Measurements from ENCODE around the gene ZBTB7B.

ZBTB7B gene

DNA sequence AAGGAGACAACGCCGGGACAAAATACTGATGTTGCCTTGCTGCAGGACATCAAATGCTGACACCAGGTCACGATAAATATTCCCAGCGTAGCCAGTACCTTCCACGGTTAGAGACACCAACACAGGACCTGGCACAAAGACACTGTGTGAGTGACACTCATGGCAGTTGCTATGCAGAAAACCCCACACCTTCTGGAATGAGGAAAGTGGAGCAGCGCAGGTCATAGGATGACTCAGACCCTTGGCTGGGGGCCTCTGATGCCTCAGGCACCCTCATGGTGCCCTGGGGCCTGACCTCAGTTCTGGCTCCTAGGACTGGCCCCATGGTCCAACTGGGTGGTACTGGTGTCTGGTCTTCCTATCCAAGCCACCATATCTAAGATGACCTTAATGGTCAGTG lies 24.0 kb downstream of the ZBTB7B start (continued):
- TF ChIP-seq ZNF521 (tag by site-specific recombination; IDR thresholded peaks at IDR 0.05): no peak
- TF ChIP-seq ZSCAN30 (tag by site-specific recombination; IDR thresholded peaks at IDR 0.05): no peak
- TF ChIP-seq ZNF571 (tag by site-specific recombination; IDR thresholded peaks at IDR 0.05): no peak
- TF ChIP-seq GLI4 (tag by site-specific recombination; IDR thresholded peaks at IDR 0.05): no peak

DNA sequence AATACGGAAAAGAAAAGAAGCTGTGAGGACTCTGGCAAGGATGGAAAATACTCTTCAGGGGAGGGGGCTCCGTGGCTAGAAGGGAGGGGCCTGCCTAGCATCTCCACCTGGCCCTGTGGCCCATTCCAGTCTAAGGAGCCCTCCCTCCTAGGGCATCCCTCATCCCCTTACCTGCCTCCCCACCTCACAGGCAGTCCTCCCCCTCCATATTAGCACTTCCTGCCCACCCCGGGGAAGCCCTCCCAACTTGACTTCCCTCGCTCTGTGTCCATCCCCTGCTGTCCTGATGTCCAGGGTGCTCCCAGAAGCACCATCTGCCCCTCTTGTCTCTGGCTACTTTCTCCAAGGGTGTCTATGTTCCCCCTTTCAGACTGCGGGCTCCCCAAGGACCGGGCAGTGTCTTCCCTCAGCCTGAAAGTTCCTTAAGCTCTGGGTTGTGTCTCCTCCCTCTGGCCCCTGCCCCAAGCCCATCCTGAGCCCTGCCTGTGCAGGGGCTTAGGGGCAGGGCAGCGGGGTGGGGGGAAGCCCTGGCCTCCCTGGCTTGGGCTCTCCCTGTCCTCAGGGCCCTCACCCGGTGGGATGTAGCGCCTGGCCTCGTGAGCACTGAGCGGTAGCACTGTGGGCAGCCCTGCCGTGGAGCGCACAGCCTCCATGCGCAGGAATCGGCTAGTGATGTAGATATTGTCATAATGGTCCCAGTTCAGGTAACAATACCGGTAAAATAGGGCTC lies 27.1 kb downstream of the ZBTB7B start:
- ChIA-PET CTCF (interaction anchor here (0.7 to 1.4 kb wide), 5 partner anchors 8 to 143 kb away, joined by 3 to 6 read pairs (median 4); partner anchors contain the start of genes FLAD1 and KRTCAP2), POLR2A (interaction anchor here (1.3 kb wide), 1 partner anchor 36 kb away, joined by 3 read pairs; no protein-coding TSS in a partner anchor)

DNA sequence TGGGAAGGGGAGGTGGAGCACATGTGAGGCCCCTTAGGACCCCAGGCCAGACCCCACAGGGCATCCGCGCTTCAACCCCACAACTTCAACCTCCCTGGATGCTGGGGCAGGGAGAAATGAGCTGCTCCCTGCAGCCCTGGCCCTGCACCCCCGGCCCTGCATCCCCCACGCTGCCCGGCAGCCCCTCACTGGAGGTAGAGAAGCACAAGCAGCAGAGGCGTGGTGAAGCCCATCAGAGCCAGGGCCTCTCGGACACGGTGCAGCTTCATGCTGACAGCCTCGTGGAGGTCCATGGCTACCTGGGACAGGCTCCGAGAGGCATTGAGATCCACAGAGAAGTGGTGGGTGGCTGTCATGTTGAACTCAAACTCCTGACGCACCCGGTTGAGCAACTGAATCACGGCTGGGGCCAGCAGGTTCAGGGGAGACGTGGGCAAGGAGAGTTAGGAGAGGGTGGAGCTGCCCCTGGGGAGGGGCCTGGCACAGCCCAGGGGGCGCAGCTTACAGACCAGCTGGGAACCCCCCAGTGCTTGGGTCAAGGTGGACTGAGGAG lies 27.7 kb downstream of the ZBTB7B start:
- ChIA-PET CTCF (interaction anchor here (0.7 to 1.3 kb wide), 4 partner anchors 9 to 14 kb away, joined by 4 to 6 read pairs (median 4); no protein-coding TSS in a partner anchor), POLR2A (interaction anchor here (1.3 kb wide), 1 partner anchor 13 kb away, joined by 3 read pairs; no protein-coding TSS in a partner anchor)
- Histone ChIP-seq H3K36me3 (ENCODE audit: control insufficient read depth in 2 of 2, insufficient read depth in 1 of 2, low read length in 2 of 2) (no peaks in the 10 kb centered on the region), H3K27ac (ENCODE audit: extremely low read depth, low read depth, low read length) (no peak overlapping the region), H3K9me3 (ENCODE audit: control insufficient read depth, insufficient read depth, low read depth, low read length) (no peaks in the 10 kb centered on the region), H3K4me3 (ENCODE audit: low read depth, low read length) (no peak overlapping the region), H3K4me1 (ENCODE audit: control insufficient read depth, insufficient read depth, low read length) (no peaks in the 10 kb centered on the region)
- TF ChIP-seq ZNF292 (tag by site-specific recombination; IDR thresholded peaks at IDR 0.05; ENCODE audit: borderline replicate concordance, low read depth) (no peak), ZNF341 (tag by site-specific recombination; IDR thresholded peaks at IDR 0.05; ENCODE audit: low read depth) (peak; percentile 59)

More for the DNA sequence above, 27.1 kb downstream of the ZBTB7B start:
- Histone ChIP-seq H3K4me3 (ENCODE audit: low read depth, low read length) (no peak overlapping the region), H3K4me1 (ENCODE audit: control insufficient read depth, insufficient read depth, low read length) (no peaks in the 10 kb centered on the region), H3K9me3 (ENCODE audit: control insufficient read depth, insufficient read depth, low read depth, low read length) (no peaks in the 10 kb centered on the region), H3K27ac (ENCODE audit: extremely low read depth, low read depth, low read length) (no peak overlapping the region), H3K36me3 (ENCODE audit: control insufficient read depth in 2 of 2, insufficient read depth in 1 of 2, low read length in 2 of 2) (no peaks in the 10 kb centered on the region)
- TF ChIP-seq, protein P1, sequence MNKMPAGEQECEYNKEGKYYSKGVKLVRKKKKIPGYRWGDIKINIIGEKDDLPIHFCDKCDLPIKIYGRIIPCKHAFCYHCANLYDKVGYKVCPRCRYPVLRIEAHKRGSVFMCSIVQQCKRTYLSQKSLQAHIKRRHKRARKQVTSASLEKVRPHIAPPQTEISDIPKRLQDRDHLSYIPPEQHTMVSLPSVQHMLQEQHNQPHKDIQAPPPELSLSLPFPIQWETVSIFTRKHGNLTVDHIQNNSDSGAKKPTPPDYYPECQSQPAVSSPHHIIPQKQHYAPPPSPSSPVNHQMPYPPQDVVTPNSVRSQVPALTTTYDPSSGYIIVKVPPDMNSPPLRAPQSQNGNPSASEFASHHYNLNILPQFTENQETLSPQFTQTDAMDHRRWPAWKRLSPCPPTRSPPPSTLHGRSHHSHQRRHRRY (tag by site-specific recombination; IDR thresholded peaks at IDR 0.05): no peak
- TF ChIP-seq, protein P2, sequence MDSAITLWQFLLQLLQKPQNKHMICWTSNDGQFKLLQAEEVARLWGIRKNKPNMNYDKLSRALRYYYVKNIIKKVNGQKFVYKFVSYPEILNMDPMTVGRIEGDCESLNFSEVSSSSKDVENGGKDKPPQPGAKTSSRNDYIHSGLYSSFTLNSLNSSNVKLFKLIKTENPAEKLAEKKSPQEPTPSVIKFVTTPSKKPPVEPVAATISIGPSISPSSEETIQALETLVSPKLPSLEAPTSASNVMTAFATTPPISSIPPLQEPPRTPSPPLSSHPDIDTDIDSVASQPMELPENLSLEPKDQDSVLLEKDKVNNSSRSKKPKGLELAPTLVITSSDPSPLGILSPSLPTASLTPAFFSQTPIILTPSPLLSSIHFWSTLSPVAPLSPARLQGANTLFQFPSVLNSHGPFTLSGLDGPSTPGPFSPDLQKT (IDR thresholded peaks at IDR 0.05; ENCODE audit: borderline replicate concordance, low read depth, low read length): no peak
- TF ChIP-seq ZNF184 (tag by site-specific recombination; IDR thresholded peaks at IDR 0.05) (no peak), ZBTB1 (tag by site-specific recombination; IDR thresholded peaks at IDR 0.05) (no peak), ZFP41 (tag by site-specific recombination; IDR thresholded peaks at IDR 0.05; ENCODE audit: borderline replicate concordance) (no peak), ZNF544 (tag by site-specific recombination; IDR thresholded peaks at IDR 0.05) (no peak)
- TF ChIP-seq, protein P3, sequence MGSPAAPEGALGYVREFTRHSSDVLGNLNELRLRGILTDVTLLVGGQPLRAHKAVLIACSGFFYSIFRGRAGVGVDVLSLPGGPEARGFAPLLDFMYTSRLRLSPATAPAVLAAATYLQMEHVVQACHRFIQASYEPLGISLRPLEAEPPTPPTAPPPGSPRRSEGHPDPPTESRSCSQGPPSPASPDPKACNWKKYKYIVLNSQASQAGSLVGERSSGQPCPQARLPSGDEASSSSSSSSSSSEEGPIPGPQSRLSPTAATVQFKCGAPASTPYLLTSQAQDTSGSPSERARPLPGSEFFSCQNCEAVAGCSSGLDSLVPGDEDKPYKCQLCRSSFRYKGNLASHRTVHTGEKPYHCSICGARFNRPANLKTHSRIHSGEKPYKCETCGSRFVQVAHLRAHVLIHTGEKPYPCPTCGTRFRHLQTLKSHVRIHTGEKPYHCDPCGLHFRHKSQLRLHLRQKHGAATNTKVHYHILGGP (tag by site-specific recombination; IDR thresholded peaks at IDR 0.05): no peak

DNA sequence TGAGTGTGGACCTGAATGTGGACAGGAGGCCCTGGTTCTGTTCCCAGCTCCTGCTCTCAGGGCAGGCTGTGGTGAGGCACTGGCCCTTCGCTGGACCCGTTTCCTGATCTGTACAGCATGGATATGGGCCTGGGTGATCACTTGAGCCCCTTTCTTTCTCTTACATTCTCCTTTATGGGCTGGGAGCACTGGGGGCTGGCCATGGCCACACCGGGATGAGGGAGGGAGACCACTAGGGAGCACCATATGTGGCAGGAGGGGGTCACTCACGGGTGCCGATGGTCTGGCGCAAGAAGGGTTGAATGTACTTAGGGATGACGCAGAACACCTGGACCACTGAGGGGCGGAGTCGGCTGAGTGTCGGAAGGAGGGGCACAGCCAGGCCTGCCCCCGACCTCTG lies 28.3 kb downstream of the ZBTB7B start:
- Histone ChIP-seq H3K9me3 (ENCODE audit: control insufficient read depth, insufficient read depth, low read depth, low read length) (no peaks in the 10 kb centered on the region), H3K36me3 (ENCODE audit: control insufficient read depth in 2 of 2, insufficient read depth in 1 of 2, low read length in 2 of 2) (no peaks in the 10 kb centered on the region), H3K4me1 (ENCODE audit: control insufficient read depth, insufficient read depth, low read length) (no peaks in the 10 kb centered on the region), H3K27ac (ENCODE audit: extremely low read depth, low read depth, low read length) (no peak overlapping the region), H3K4me3 (ENCODE audit: low read depth, low read length) (no peak overlapping the region)
- ChIA-PET POLR2A (interaction anchor here (1.3 kb wide), 1 partner anchor 13 kb away, joined by 3 read pairs; no protein-coding TSS in a partner anchor), CTCF (interaction anchor here (1.0 to 1.3 kb wide), 2 partner anchors 13 to 14 kb away, joined by 4 to 6 read pairs; no protein-coding TSS in a partner anchor)
- TF ChIP-seq ZFP37 (tag by site-specific recombination; IDR thresholded peaks at IDR 0.05) (no peak), ZNF423 (tag by site-specific recombination; IDR thresholded peaks at IDR 0.05) (no peak), SP7 (tag by site-specific recombination; IDR thresholded peaks at IDR 0.05) (no peak), ZNF658 (tag by site-specific recombination; IDR thresholded peaks at IDR 0.05) (no peak), ZNF335 (tag by site-specific recombination; conservative IDR thresholded peaks at IDR 0.05) (no peak), KLF9 (tag by site-specific recombination; IDR thresholded peaks at IDR 0.05; ENCODE audit: low read depth) (no peak), ZXDB (tag by site-specific recombination; IDR thresholded peaks at IDR 0.05) (no peak), ZNF670 (tag by site-specific recombination; IDR thresholded peaks at IDR 0.05; ENCODE audit: low read depth) (no peak)

All from HEK293 (cell line).